ENCODE measurements around the gene BEST2.

BEST2 gene

GRCh38 chr19:12801466-12802266 is 50.1 kb downstream of the BEST2 start, which contains the start of the genes PRDX2 and THSD8:
Gene PRDX2 (minus strand): TSS chr19:12801800. CDS start chr19:12801261, 539 bp downstream.
Gene THSD8 (plus strand): TSS chr19:12802069. CDS start chr19:12802072, 3 bp downstream.
- peak; percentile 96 for DNase-seq

GRCh38 chr19:12802267-12803106 is 50.9 kb downstream of the BEST2 start:
- DNase-seq = no peak

- no peak for DNase-seq
Observed at GRCh38 chr19:12804051-12804450, 52.5 kb downstream of the BEST2 start.

GRCh38 chr19:12806242-12807081 is 54.9 kb downstream of the BEST2 start, which contains the start of gene RNASEH2A:
Gene RNASEH2A (plus strand): TSS chr19:12806584. CDS start chr19:12806674, 90 bp downstream.
- peak; percentile 95 for DNase-seq
